ENCODE data around the gene TOP2B.

TOP2B gene

DNA sequence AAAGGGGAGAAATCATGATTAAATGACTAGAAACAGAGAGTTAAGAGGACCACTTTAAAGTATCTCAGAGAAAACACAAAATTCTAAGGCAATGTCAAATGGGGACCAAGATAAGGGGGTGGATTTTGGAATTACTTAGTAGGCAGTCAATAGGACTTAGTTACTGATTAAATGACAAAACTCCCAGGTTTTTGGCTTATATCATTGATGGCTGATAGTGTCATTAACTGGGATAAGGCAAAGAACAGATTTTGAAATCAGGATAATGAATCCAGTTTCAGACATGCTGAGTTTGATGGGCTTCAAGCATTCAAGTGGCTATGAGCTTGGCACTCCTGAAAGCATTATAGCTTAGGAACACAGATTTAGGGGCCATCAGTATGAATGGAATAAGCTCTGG lies 53.9 kb downstream of the TOP2B start:
- DNase-seq, result no peak

DNA sequence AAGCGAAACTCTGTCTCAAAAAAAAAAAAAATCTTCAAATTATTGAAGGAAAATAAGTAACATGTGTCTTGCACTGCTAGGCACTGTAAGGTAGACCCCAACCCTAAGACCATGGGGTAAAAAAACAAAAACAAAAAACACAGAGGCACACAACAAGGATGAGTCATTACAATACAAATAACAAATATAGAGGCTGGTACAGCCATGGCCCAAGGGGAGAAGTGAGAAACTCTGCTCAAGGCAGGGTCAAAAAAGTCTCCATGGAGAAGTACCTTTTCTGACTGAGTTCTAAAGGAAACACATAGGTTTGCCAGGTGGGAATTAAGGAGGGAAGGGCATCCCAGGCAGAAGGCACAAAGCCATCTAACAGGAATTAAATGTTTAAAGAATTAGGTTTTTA lies 54.5 kb downstream of the TOP2B start:
- DNase-seq, result no peak

DNA sequence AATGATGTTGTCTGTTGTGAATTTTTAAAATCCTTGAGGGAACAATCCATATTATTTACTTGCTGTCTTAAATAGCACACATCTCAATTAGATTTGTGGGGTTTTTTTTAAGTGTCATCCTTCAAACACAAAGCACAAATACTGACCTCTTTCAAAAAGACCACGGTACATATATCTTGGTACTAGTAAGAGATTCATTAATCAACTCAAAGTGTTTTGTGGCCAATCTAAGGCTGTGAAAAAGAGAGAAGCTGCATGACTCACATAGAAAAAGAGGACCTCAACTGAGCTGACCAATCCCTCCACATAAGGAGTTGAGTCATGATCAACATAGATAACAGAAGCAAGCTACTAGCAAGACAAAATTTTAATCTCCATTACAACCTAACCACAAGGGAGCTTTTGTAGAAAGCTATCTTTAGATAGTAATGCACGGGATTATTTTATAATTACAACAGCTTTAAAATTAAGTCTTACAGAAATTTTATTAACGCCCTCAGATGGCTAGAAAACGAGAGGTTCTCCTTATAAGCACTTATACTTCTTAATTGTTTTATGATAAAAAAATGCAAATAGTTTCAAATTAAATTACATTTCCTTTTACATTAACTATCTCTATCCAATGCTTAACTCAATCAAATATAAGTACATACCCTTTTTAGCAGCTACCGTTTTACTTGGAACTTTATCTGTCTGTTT lies 60.5 kb downstream of the TOP2B start:
- DNase-seq, result no peak

DNA sequence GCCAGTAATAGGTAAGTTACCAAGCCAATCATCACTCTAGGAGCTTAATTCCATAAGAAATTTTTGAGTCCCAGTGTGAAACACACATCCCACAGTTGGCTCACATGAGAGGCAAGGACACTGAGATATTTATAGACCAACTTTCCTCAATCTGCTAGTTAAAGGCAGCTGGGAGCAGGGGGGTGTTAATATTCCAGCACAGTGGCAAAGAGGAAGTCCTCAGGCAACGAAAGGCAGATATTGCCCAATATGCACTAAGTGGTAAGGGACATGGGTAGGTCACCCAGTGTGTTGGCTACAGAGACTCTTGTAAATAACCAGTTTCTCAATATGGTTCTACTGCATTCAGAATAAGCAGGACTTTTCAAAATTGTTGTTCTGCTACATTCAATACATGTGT lies 61.0 kb downstream of the TOP2B start:
- no peak for DNase-seq

DNA sequence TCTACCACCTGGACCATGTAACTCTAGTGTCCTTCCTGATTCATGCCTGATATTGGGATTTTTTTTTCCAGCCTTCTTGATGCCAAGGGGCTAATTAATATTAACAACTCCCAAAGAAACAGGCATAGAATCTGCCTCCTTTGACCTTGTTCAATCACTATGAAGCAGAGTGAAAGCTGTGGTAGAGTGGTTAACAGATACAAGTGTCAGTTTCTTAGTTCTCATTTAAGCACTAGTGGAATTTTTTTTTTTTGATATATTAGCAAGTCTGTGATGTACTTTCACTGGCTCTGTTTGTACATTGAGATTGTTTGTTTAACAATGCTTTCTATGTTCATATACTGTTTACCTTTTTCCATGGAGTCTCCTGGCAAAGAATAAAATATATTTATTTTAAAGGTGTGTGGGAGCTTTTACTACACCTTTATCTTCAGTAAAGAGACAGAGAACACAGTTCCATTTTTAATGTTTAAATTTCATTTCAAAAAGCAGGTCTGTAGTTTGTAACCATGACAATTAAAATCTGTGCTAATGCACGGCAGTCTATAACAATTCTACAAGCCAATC lies 67.1 kb downstream of the TOP2B start:
- DNase-seq, result no peak

DNA sequence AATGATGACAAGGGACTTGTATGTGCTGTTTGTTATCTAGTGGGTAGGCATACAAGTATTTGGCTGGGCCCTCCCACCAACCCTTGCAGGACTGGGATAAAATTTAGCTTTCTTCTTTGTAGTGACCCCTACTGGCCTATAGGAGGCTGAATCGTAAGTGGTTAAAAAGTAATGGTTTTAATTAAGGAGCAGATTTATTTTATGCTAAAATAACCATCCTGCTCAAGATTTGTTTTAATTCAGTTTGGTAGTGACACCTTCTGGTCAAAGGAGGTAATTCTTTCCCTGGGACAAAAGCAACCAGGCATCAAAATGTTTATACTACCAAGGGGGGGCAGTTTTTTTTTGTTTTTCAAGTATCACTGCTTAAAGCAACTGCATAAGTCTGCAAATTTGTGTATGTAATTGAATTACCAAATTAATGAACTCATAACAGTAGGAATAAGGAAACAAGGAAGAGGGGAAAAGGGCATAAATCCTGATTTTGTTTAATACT lies 70.7 kb downstream of the TOP2B start:
- no peak for DNase-seq

DNA sequence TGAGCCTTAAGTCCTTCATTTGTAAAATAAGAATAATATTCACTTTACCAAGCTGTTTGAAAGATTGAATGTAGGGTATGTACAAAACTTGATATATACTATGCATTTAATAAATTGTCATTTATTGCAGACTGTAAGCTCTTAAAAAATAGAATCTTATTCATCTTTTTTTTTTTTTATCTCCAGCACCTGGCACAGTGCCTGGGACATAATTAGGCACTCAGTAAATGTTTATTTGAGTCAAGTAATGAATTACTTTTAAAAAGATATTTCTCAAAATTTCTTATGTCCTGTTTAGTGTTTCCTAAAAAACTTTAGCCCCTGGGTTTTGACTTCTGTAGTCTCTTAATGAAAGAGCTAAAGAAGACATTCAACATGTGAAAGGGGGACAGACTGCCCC lies 71.7 kb downstream of the TOP2B start:
- no peak for DNase-seq

DNA sequence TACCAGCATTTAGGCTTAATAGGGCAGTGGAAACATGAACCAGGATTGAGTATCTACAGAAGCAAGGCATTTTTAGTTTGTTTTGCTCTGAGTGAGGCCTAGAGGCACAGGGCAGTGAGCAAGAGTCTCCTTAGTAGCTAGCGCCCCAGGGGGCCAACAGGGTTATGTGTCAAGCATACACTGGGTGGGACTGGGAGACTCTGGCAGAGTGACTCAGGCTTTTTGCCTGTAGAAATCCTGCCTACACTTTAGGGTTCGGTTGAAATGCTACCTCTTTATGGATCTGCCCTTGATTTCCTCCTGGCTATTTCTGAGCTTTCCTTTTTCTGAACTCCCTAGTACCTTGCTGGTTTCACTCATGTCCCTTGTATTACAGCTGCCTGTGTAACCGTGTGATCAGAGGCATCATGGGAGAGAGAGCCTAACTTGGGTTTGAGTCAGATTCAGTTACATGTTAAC lies 72.2 kb downstream of the TOP2B start:
- DNase-seq, result peak; percentile 53

DNA sequence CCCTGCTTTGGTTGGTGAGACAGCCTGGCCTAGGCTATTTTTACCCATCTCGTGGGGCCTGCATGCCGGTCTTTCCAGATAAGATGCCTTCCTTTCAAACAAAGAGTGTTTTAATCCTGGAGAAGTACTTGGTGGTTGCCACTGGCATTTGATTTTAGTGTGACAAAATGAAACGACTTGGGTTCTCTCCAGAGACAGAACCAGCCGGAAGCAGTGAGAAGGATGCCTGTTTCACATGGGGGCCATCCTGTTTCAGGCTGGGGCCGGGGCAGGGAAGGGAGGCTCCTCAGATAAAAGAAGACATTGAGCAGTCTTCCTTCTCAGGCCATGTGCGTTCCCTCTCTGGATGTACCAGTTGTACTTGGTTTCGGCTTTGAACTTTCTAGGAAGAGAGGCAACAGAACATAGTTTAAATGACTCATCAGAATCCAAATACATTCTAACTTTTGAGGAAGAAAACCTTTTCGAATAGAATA lies 74.9 kb downstream of the TOP2B start:
- no peak for DNase-seq

DNA sequence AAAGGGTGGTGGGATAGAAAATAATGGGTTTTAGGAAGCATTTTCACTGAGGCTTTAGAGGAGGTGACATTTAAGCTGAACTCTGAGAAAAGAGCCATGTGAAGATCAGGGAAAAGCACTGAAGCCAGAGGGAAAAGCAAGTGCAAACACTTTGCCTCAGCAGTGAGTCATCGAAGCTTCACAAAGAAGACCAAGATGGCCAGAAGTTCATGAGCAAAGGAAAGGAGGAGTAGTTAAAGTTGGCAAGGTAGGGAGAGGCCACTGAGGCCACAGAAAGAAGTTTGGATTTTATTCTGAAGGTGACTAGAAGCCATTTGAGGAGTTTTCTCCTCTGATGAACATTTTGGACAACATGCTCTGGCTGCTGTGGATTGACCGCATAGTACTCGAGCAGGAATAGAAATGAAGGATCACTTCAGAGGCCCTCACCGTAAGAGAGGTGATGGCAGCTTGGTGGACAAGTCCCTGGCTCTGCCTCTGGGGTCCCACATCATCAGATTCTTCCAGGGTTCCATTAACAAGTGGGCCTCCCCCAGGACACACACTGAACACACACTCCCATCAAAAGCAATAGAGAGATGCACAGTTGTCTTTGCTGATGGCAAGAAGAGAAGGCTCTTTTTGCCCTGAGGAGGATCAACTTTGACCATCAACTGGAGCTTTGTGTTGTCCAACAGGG lies 75.5 kb downstream of the TOP2B start:
- DNase-seq, result no peak

DNA sequence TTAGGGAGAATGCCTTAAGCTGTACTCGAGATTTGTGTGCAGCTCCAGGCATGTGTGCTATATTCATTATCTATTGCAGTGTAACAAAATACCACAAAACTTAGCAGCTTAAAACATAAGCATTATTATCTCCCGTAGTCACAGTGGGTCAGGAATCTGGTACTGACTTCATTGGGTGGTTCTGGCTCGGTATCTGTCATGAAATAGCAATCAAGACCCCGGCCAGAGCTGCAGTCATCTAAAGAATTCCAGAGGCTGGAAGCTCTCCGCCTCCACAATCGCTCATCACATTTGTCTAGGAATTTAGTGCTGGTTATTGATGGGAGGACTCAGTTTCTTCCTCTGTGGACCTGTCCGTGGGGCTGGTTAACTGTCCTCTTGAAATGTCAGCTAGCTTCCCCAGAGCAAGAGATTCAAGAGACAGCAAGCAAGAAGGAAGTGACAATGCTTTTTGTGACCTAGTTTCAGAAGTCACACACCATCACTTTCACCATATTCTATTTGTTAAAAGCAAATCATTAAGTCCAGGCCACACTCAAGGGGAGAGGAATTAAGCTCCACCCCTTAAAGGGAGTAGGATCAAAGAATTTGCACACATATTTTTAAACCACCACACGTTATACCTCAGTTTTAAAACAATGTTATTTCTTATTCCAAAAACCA lies 76.1 kb downstream of the TOP2B start:
- DNase-seq, result no peak

DNA sequence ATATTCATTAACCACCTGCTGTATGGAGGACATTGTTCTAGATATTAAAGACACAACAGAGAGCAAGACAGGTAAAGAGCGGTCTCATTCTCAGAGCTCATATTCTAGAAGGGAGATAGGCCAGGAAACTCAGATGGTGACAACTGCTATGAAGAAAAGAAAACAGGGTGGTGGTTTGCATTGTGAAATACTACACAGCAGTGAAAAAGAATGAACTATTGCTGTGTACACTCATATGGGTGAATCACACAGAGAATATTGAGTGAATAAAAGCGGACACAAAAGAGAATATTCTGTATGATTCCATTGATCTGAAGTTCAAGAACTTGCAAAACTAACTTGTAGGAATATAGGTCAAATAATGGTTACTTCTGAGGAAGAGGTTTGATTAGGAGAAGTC lies 76.7 kb downstream of the TOP2B start:
- no peak for DNase-seq

DNA sequence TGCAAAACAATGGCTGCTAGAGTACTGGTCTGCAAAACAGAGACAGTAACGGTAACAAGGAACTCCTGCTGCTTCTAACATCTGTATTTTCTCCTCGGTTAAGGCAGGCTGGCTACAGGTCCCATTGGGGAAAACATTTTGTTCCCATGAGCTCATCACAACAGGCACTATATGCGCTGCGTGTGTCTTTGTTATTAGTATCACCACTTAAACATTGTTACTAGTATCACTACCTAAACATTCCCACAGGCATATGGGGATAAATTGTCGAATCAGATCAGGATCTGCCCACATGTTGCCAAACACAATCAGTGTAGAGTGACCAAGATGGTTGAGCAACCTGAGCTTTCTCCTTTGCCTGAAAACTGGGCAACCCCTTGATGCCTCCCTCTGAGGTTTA lies 77.2 kb downstream of the TOP2B start:
- no peak for DNase-seq

DNA sequence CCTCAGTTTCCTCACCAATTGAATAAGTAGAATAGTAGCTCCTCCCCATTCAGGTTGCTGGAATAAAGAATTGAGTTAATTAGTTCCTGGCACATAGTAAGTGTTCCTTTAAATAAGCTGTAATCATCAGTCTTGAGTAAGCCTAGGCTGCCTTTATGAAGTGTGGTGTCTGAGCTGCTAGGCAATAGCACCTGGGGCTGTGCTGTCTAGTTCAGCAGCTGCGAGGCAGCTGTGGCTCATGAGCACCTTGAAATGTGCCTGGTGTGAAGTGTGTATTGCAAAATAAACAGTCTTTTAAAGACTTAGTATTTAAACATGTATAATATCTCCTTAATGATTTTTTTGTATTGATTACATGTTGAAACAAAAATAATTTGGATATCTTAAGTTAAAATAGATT lies 77.6 kb downstream of the TOP2B start:
- DNase-seq, result no peak

DNA sequence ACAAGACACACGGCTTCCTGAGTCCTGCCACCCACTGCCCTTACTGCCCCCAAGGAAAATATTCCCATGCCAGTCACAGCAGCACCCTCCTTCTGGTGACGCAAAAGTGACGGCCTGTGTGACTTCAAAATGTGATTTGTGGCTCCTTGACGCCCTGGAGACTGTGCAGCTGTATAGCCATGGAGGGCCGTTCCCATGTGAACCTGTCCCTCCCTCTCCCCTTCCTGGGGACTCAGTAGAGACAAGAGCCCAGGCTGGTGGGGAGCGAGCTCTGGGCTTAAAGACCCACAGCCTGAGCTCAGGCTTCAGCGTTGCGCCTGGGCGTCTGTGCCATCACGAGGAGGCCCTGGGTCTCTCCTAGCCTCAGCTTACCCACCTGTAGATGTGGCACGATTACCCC lies 78.2 kb downstream of the TOP2B start:
- no peak for DNase-seq

DNA sequence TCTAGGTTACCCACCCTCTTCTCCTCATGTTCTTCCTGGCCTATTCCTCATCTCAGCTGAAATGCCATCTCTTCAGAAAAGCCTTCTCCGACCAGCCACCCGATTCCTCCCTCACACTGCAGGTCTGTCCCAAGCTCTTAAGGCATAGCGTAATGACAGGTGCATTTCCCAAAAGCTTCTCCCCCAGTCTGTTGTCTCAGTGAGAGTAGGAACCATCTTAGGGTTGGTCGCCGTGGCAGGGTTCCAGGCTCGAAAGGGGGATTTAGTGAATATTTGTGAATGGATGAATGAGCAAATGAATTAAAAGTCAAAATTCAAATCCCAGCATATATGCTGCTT lies 78.6 kb downstream of the TOP2B start:
- DNase-seq, result no peak

DNA sequence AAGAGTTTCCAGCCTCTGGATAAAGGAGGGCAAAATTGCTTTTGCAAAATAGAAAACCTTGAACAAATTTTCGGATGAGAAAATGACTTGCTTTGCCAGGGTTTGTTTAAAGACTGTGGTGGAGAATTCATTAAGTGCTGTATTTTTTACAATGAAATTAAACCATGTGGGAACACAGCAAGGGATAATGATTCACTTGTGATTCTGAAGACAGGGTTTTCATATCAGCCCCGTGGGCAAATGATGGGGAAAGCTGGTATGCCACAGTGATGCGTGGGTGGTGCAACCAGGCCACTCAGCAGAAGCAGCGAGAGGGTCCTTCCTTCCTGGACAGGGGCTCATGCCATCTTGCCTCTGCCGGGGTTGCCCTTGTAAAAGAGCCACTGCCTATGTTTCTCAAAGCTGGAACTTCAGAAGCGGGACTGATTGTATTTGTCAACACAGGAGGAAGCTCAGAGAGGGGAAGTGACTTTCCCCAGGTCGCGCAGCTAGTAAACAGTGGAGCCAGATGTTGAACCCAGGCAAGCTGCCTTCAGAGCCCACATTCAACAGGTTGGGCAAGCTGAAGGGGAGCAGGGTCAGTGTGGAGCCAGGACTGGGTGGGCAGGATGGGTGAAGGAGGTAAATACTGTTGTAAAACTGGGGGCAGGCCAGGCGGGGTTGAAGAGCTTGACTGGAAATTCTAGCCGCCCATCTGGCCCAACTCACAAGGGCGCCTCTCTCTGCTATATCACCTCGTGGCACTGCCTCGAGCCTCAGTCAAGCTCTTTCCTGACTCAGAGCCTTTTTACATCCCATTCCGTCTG lies 79.1 kb downstream of the TOP2B start:
- DNase-seq, result no peak

DNA sequence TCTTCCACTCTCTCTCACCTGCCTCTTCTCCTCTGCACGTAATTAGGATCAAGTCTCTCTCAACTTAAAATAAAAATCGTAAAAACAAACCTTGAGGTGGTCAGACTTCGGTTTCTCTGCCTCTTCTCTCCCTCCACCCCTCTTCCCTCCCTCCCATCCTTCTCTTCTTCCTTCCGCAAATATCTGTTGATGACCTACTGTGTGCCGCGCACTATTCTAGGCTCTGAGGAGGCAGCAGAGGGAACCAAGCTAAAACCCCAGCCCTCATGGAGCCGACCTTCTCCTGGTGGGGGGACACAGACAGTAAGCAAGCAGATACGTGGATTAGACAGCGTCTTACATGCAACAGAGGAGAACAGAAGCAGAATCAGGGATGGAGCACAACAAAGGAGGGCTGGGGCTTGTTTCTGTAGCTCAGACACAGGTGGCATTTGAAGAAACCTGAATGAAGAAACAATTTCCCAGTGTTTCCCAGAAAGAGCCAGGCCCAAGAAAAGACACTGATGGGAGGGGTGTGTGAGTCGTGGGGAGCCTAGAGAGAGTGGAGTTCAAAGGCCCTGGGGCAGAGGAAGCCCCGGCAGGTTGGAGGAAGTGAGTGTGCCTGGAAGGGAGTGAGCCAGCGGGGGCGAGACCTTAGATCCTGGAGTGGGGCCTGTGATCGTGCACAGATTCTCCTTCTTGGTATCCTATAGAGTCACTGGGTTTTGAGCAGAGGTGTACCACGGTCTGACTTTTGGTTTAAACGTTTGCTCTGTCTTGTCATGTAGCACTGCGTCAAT lies 80.5 kb downstream of the TOP2B start:
- no peak for DNase-seq

DNA sequence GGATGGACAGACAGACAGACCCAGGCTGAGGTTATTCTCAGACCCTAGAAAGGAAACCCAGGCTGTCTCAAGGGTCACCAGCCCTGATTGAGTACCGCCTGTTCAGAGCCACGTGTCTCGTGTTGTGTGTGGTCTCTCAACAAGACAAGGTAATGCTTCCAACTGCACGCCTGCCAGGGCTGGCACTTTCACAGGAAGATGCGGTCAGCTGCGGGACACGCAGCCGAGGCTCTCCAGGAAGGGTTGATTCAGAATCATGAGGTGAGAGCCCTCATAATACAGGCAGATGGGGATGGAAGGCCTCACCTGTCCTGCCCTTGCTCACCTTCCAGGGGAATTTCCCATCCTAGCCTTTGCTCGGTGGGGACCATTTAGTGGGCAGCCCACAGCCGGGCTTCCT lies 81.4 kb downstream of the TOP2B start:
- no peak for DNase-seq

DNA sequence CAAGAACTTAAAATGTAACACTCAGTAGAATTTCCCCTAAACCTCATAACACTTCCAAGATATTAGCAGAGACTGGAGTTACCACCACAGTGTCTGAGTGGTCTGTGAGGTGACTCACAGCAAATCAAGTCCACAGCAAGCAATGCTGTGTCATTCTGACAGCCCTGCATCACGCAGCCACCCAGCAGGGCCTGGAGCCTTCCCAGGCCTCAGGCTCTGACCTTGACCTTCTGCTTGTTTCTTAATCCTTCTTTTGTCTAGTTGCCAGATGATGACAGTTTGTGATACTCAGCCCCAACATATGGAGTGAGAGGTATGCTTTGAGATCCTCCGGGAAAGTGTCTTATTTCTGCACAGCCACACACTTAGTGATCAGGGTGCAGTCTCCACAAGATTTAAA lies 82.5 kb downstream of the TOP2B start:
- DNase-seq, result no peak

DNA sequence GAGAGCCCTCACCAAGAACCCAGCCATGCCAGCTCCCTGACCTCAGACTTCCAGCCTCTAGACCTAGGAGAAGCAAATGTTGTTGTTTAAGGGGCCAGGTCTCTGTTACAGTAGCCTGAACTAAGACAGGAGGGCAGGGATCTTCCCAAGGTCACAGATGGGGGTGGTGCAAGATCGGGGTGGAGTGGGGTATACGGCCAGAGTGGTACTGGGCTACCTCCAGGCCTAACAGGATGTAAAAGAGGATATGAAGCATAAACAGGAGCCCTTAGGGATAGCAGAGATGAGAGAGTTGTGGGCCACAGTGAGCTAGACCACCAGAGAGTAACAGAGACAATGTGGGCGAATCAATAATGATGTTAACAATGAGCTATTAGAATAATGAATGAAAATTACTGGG lies 82.9 kb downstream of the TOP2B start:
- DNase-seq, result no peak

DNA sequence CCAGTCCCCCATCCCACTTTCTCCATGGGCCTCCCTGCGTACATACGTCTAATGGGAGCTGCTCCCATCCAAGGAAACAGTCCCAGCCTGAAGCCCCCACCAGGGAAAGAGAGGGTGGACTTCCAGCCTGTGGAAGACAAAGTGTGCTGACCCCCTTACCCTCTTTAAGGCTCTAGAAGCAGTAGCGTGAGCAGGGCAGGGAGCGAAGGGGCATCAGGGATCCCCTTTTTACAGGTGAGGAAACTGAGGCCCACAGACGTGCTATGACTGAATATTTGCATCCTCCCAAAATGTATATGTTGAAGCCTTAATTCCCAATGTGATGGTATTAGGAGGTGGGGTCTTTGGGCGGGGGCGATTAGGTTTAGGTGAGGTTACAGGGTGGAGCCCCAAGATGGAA lies 83.4 kb downstream of the TOP2B start:
- no peak for DNase-seq
